ENCODE data around the gene AMIGO2. TPM values are rescaled to one million over a fixed set of nuclear protein-coding genes. Genes with fewer than 3 reads are reported as not detected.

AMIGO2 gene
- total and polyA plus RNA-seq, 9 of the 15 experiments (the other 6 are each of a cell fraction or from before 2014, with no cell fraction given), result 2.0 to 8.3 (median 3.8) TPM

DNA sequence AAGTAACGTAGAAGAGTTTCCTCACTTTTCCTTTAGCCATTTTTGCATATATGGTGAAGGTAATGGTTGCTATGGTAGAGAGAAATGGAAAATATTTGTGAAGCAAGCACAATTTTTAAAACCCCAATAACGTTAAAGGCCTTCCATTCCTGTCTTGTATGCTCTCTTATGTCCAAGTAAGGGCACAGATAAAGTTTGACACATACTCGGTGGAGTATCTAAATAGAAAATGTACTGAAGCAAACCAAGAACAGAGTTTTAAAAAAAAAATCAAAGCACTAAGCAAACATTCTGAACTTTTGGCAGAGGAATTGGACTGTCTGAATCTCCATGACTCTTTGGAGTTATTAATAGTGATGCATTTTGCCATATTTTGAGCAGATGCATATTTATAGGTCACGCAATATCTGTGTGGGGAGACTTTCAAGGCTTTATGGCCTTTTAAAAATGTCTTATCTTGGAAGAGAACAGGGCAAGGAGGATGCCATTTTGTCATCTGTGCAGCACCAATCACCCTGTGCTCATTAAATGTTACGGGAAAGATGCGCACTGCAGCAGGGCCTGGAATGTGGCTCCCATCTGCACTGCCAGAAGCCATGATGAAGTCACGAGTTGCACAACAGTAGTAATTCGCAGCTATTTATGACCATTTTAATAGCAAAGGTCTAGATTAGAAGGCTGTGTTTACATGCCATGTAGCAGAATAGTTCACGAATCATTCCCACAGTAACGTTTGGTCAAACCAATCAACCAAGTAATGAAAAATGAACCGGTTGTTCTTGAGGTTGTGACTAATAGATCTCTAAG is 23.3 kb upstream of the AMIGO2 start (continued):
- TF ChIP-seq CHD7 (IDR thresholded peaks at IDR 0.05; ENCODE audit: low read depth, low read length) (no peak), PRMT5 (CRISPR knock-in tag; IDR thresholded peaks at IDR 0.05) (no peak)
- TF ChIP-seq, protein P1, sequence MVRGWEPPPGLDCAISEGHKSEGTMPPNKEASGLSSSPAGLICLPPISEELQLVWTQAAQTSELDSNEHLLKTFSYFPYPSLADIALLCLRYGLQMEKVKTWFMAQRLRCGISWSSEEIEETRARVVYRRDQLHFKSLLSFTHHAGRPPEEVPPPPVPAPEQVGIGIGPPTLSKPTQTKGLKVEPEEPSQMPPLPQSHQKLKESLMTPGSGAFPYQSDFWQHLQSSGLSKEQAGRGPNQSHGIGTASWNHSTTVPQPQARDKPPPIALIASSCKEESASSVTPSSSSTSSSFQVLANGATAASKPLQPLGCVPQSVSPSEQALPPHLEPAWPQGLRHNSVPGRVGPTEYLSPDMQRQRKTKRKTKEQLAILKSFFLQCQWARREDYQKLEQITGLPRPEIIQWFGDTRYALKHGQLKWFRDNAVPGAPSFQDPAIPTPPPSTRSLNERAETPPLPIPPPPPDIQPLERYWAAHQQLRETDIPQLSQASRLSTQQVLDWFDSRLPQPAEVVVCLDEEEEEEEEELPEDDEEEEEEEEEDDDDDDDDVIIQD (CRISPR knock-in tag; IDR thresholded peaks at IDR 0.05), result no peak
